ENCODE data around the gene DHX34.
"Not testable (repeated sequence)": the region's sequence is repeated elsewhere in the genome, so short reads cannot be mapped to it uniquely, and the experiment has no call there.

DHX34 gene

GRCh38 chr19:47348819-47349795 is at the start of gene DHX34:
DHX34 (plus strand) TSS chr19:47349315; CDS start chr19:47353031, 3,716 bp downstream.
- peak within 1 kb of the TSS; percentile 97 for H3K4me3 ChIP-seq (ENCODE audit: low read depth, low read length)

- not testable (repeated sequence) for H3K4me3 ChIP-seq (ENCODE audit: low read depth, low read length)
Measured at GRCh38 chr19:47300867-47301266, 48.2 kb upstream of the DHX34 start.

GRCh38 chr19:47302249-47302648 is 46.9 kb upstream of the DHX34 start:
- H3K4me3 ChIP-seq (ENCODE audit: low read depth, low read length), result no peak overlapping the region

- no peak overlapping the region for H3K4me3 ChIP-seq (ENCODE audit: low read depth, low read length)
Measured at GRCh38 chr19:47303966-47304365, 45.1 kb upstream of the DHX34 start.

GRCh38 chr19:47305309-47305751 is 43.8 kb upstream of the DHX34 start:
- H3K4me3 ChIP-seq (ENCODE audit: low read depth, low read length), result no peak overlapping the region

- H3K4me3 ChIP-seq (ENCODE audit: low read depth, low read length), result no peak overlapping the region
Measured at GRCh38 chr19:47306303-47306702, 42.8 kb upstream of the DHX34 start.

- H3K4me3 ChIP-seq (ENCODE audit: low read depth, low read length), result no peak overlapping the region
Measured at GRCh38 chr19:47309038-47309437, 40.1 kb upstream of the DHX34 start.

GRCh38 chr19:47309608-47310007 is 39.5 kb upstream of the DHX34 start, which contains the start of gene C5AR1:
C5AR1 (plus strand) TSS chr19:47309861; CDS start chr19:47309896, 35 bp downstream.
- no peak within 1 kb of the TSS for H3K4me3 ChIP-seq (ENCODE audit: low read depth, low read length)

- H3K4me3 ChIP-seq (ENCODE audit: low read depth, low read length), result no peak overlapping the region
Measured at GRCh38 chr19:47310323-47310722, 38.8 kb upstream of the DHX34 start.

- H3K4me3 ChIP-seq (ENCODE audit: low read depth, low read length), result no peak overlapping the region
Measured at GRCh38 chr19:47310819-47311218, 38.3 kb upstream of the DHX34 start.

- no peak overlapping the region for H3K4me3 ChIP-seq (ENCODE audit: low read depth, low read length)
Measured at GRCh38 chr19:47312366-47313006, 36.6 kb upstream of the DHX34 start.

- no peak overlapping the region for H3K4me3 ChIP-seq (ENCODE audit: low read depth, low read length)
Measured at GRCh38 chr19:47313754-47314295, 35.3 kb upstream of the DHX34 start.

GRCh38 chr19:47315125-47315821 is 33.8 kb upstream of the DHX34 start:
- no peak overlapping the region for H3K4me3 ChIP-seq (ENCODE audit: low read depth, low read length)

GRCh38 chr19:47316513-47316912 is 32.6 kb upstream of the DHX34 start:
- no peak overlapping the region for H3K4me3 ChIP-seq (ENCODE audit: low read depth, low read length)

GRCh38 chr19:47319923-47320871 is 28.9 kb upstream of the DHX34 start:
- H3K4me3 ChIP-seq (ENCODE audit: low read depth, low read length), result no peak overlapping the region

- H3K4me3 ChIP-seq (ENCODE audit: low read depth, low read length), result no peak overlapping the region
Measured at GRCh38 chr19:47321630-47322029, 27.5 kb upstream of the DHX34 start.

- no peak overlapping the region for H3K4me3 ChIP-seq (ENCODE audit: low read depth, low read length)
Measured at GRCh38 chr19:47322058-47322457, 27.1 kb upstream of the DHX34 start.

- H3K4me3 ChIP-seq (ENCODE audit: low read depth, low read length), result no peak overlapping the region
Measured at GRCh38 chr19:47323409-47323808, 25.7 kb upstream of the DHX34 start.

- H3K4me3 ChIP-seq (ENCODE audit: low read depth, low read length), result no peak overlapping the region
Measured at GRCh38 chr19:47323872-47324271, 25.2 kb upstream of the DHX34 start.

- H3K4me3 ChIP-seq (ENCODE audit: low read depth, low read length), result no peak overlapping the region
Measured at GRCh38 chr19:47324502-47324901, 24.6 kb upstream of the DHX34 start.
